Subcutaneous adipose tissue (tissue), 4 donors: ENCODE data around the gene FERMT2. TPM values are rescaled to one million over a fixed set of nuclear protein-coding genes. Genes with fewer than 3 reads are reported as not detected.

Source experiments
- total RNA-seq, 4 donors: library from RNA; depleted of rRNA; stranded (reverse); fragments of >200 nt; gene quantifications; one replicate each; pipeline ENCODE4 v1.1.0, GENCODE V29; 2016
- TF ChIP-seq, protein P1 (sequence below): fragments of 450-650 bp; IDR thresholded peaks from one replicate; pipeline ENCODE4 v1.5.1; 2016; ENCODE audit warnings: low read depth, mild to moderate bottlenecking, control low read depth, antibody characterized with exemption, moderate library complexity

FERMT2 gene
- total RNA-seq, 4 donors from 2014 or later: 154 to 252 (median 206) TPM

GRCh38 chr14:52825085-52825484, 125.8 kb downstream of the FERMT2 start:
- TF ChIP-seq, protein P1, sequence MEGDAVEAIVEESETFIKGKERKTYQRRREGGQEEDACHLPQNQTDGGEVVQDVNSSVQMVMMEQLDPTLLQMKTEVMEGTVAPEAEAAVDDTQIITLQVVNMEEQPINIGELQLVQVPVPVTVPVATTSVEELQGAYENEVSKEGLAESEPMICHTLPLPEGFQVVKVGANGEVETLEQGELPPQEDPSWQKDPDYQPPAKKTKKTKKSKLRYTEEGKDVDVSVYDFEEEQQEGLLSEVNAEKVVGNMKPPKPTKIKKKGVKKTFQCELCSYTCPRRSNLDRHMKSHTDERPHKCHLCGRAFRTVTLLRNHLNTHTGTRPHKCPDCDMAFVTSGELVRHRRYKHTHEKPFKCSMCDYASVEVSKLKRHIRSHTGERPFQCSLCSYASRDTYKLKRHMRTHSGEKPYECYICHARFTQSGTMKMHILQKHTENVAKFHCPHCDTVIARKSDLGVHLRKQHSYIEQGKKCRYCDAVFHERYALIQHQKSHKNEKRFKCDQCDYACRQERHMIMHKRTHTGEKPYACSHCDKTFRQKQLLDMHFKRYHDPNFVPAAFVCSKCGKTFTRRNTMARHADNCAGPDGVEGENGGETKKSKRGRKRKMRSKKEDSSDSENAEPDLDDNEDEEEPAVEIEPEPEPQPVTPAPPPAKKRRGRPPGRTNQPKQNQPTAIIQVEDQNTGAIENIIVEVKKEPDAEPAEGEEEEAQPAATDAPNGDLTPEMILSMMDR: no peak

DNA sequence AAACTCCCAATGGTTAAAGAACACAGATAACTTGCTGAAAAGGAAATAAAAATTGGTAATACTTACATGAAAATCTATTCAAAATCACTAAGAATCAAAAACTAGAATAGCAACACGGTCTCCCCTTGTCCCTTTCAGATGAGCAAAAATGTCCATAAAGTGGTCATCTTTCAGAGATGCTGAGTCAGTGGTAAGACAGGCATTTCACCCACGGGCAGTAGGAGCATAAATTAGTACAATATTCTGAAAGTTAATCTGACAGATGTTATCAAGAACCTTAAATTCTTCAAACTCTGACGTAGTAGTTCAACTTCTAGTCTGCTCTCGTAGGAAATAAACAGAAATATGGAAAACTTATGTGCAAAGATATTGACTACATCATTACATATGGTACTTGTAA, 126.4 kb downstream of the FERMT2 start:
- TF ChIP-seq, protein P1: no peak

GRCh38 chr14:52821805-52822250, 129.0 kb downstream of the FERMT2 start:
- TF ChIP-seq, protein P1: no peak

DNA sequence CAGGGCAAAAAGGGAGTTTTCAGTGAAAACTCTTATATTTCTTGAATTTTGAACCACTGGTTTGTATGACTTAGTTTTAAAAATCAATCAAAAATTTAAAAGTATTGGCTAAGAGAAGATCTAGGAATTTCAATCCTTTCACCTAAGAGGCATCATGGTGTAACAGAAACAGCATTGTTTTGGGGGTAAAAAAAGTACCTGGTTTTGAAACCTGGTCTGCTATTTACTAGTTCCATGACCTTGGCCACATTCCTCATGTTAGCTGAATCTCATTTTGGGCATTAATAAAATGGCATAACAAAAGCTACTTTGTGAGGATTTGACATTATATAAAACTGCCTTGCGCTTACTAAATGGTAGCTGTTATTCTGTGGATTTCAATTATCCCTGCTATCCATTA, 142.7 kb downstream of the FERMT2 start:
- TF ChIP-seq, protein P1: no peak

Other genes starting within 250 kb of the FERMT2 start
- 100 to 1,000 TPM in 1 of 4 donors, 10 to 100 TPM in 3; 73.9 to 109 (median 90.9) TPM for gene PSMC6, start 243.8 kb downstream of the FERMT2 start, total RNA-seq
- gene STYX, start 220.9 kb downstream of the FERMT2 start, total RNA-seq: 10 to 100 TPM; 17.7 to 26.9 (median 19.1) TPM
- gene GNPNAT1, start 159.4 kb downstream of the FERMT2 start, total RNA-seq: 10 to 100 TPM; 12.9 to 28.2 (median 15.9) TPM
- 10 to 100 TPM; 26.1 to 35.7 (median 27.0) TPM for gene DDHD1, start 202.3 kb upstream of the FERMT2 start, total RNA-seq